Central memory CD8-positive, alpha-beta T cell (primary cell): ENCODE results near the gene SF3A1.

Source experiments
- ATAC-seq: fragments of 150-1000 bp; cut with Tn5 transposase; replicated peaks from 2 replicates; pipeline ENCODE4 v1.10.0; 2022; ENCODE audit warnings: mild to moderate bottlenecking, moderate FRiP score, moderate number of reproducible peaks; ENCODE audit not compliant: poor library complexity, severe bottlenecking; ENCODE audit errors: extremely low read depth
- DNase-seq, 2 donors: peaks; one replicate each; pipeline ENCODE4 v3.0.0; 2021; ENCODE audit warnings: low spot score in 2 of 2
- H3K27ac Mint-ChIP-seq: one replicate; pipeline ENCODE4 v1.8.0; 2022; ENCODE audit warnings: low read depth, mild to moderate bottlenecking, moderate library complexity, mixed read lengths
- H3K27me3 Mint-ChIP-seq: one replicate; pipeline ENCODE4 v1.8.0; 2022; ENCODE audit warnings: mixed read lengths
- H3K36me3 Mint-ChIP-seq: one replicate; pipeline ENCODE4 v1.8.0; 2022; ENCODE audit warnings: mild to moderate bottlenecking, moderate library complexity, mixed read lengths; ENCODE audit not compliant: insufficient read depth
- H3K4me1 Mint-ChIP-seq: one replicate; pipeline ENCODE4 v1.8.0; 2022; ENCODE audit warnings: mixed read lengths
- H3K4me3 Mint-ChIP-seq: one replicate; pipeline ENCODE4 v1.8.0; 2022; ENCODE audit warnings: mild to moderate bottlenecking, moderate library complexity, mixed read lengths
- H3K9me3 Mint-ChIP-seq: one replicate; pipeline ENCODE4 v1.8.0; 2022; ENCODE audit warnings: mixed read lengths

Gene SF3A1

GRCh38 chr22:30289141-30289979 lies 67.3 kb downstream of the SF3A1 start, which contains the start of gene CASTOR1:
TSS of gene CASTOR1 (minus strand) at chr22:30289505. CDS start at chr22:30289497, 8 bp downstream.
- peaks cover 34% of the 10 kb centered on the region for H3K36me3 Mint-ChIP-seq
- peak; percentile 78 for ATAC-seq
- peak within 1 kb of the TSS; percentile 84 for H3K27ac Mint-ChIP-seq
- H3K4me1 Mint-ChIP-seq = peaks cover 29% of the 10 kb centered on the region
- H3K4me3 Mint-ChIP-seq = peak within 1 kb of the TSS; percentile 86
- H3K27me3 Mint-ChIP-seq = no peaks in the 10 kb centered on the region
- no peaks in the 10 kb centered on the region for H3K9me3 Mint-ChIP-seq
- peak; percentile 75 to 78 for DNase-seq

- Mint-ChIP-seq H3K27me3 (no peaks in the 10 kb centered on the region), H3K27ac (peak overlapping the region; percentile 55), H3K36me3 (peaks cover 29% of the 10 kb centered on the region), H3K4me1 (peaks cover 29% of the 10 kb centered on the region), H3K4me3 (peak overlapping the region; percentile 86), H3K9me3 (no peaks in the 10 kb centered on the region)
- ATAC-seq = no peak
- DNase-seq = no peak
Measured at GRCh38 chr22:30288419-30289140, 68.1 kb downstream of the SF3A1 start.

GRCh38 chr22:30287648-30288418 lies 68.9 kb downstream of the SF3A1 start:
- DNase-seq (peak; percentile 82 to 86), ATAC-seq (peak; percentile 42)
- peaks cover 29% of the 10 kb centered on the region for H3K4me1 Mint-ChIP-seq
- H3K27ac Mint-ChIP-seq = peak overlapping the region; percentile 55
- H3K27me3 Mint-ChIP-seq = no peaks in the 10 kb centered on the region
- H3K9me3 Mint-ChIP-seq = no peaks in the 10 kb centered on the region
- peaks cover 28% of the 10 kb centered on the region for H3K36me3 Mint-ChIP-seq
- H3K4me3 Mint-ChIP-seq = peak overlapping the region; percentile 86

- peak; percentile 29 for ATAC-seq
- Mint-ChIP-seq H3K27ac (no peak overlapping the region), H3K4me3 (no peak overlapping the region), H3K36me3 (peaks cover 28% of the 10 kb centered on the region), H3K9me3 (no peaks in the 10 kb centered on the region), H3K27me3 (no peaks in the 10 kb centered on the region), H3K4me1 (peaks cover 29% of the 10 kb centered on the region)
- peak; percentile 73 to 91 for DNase-seq
Measured at GRCh38 chr22:30286813-30287647, 69.7 kb downstream of the SF3A1 start.

- H3K36me3 Mint-ChIP-seq = peaks cover 28% of the 10 kb centered on the region
- H3K4me1 Mint-ChIP-seq = peaks cover 23% of the 10 kb centered on the region
- no peak overlapping the region for H3K27ac Mint-ChIP-seq
- H3K9me3 Mint-ChIP-seq = no peaks in the 10 kb centered on the region
- H3K27me3 Mint-ChIP-seq = no peaks in the 10 kb centered on the region
- ATAC-seq = no peak
- no peak overlapping the region for H3K4me3 Mint-ChIP-seq
- no peak for DNase-seq
Measured at GRCh38 chr22:30286331-30286730, 70.4 kb downstream of the SF3A1 start.

GRCh38 chr22:30285846-30286200 lies 70.9 kb downstream of the SF3A1 start:
- H3K36me3 Mint-ChIP-seq = peaks cover 28% of the 10 kb centered on the region
- ATAC-seq (no peak), DNase-seq (no peak)
- H3K4me3 Mint-ChIP-seq = no peak overlapping the region
- H3K4me1 Mint-ChIP-seq = peaks cover 23% of the 10 kb centered on the region
- no peak overlapping the region for H3K27ac Mint-ChIP-seq
- no peaks in the 10 kb centered on the region for H3K9me3 Mint-ChIP-seq
- no peaks in the 10 kb centered on the region for H3K27me3 Mint-ChIP-seq

- Mint-ChIP-seq H3K4me1 (peaks cover 23% of the 10 kb centered on the region), H3K9me3 (no peaks in the 10 kb centered on the region), H3K27me3 (no peaks in the 10 kb centered on the region), H3K27ac (no peak overlapping the region), H3K36me3 (peaks cover 28% of the 10 kb centered on the region), H3K4me3 (no peak overlapping the region)
- DNase-seq (no peak), ATAC-seq (no peak)
Measured at GRCh38 chr22:30285176-30285845, 71.4 kb downstream of the SF3A1 start.

- DNase-seq (no peak), ATAC-seq (no peak)
- Mint-ChIP-seq H3K27me3 (peaks cover 4% of the 10 kb centered on the region), H3K4me1 (peaks cover 18% of the 10 kb centered on the region), H3K36me3 (peaks cover 22% of the 10 kb centered on the region), H3K4me3 (no peak overlapping the region), H3K9me3 (no peaks in the 10 kb centered on the region), H3K27ac (no peak overlapping the region)
Measured at GRCh38 chr22:30284666-30285065, 72.0 kb downstream of the SF3A1 start.

- no peak overlapping the region for H3K27ac Mint-ChIP-seq
Measured at GRCh38 chr22:30284172-30284571, 72.5 kb downstream of the SF3A1 start.

GRCh38 chr22:30283342-30283741 lies 73.4 kb downstream of the SF3A1 start:
- Mint-ChIP-seq H3K27ac (no peak overlapping the region), H3K27me3 (peaks cover 18% of the 10 kb centered on the region), H3K4me1 (peaks cover 9% of the 10 kb centered on the region), H3K36me3 (peaks cover 15% of the 10 kb centered on the region), H3K9me3 (no peaks in the 10 kb centered on the region), H3K4me3 (no peak overlapping the region)
- DNase-seq = no peak
- ATAC-seq = no peak

More at GRCh38 chr22:30284172-30284571, 72.5 kb downstream of the SF3A1 start:
- ATAC-seq (no peak), DNase-seq (no peak)
- H3K4me3 Mint-ChIP-seq = no peak overlapping the region
- no peaks in the 10 kb centered on the region for H3K9me3 Mint-ChIP-seq
- peaks cover 15% of the 10 kb centered on the region for H3K4me1 Mint-ChIP-seq
- H3K36me3 Mint-ChIP-seq = peaks cover 20% of the 10 kb centered on the region
- H3K27me3 Mint-ChIP-seq = peaks cover 9% of the 10 kb centered on the region

- DNase-seq (no peak), ATAC-seq (no peak)
- Mint-ChIP-seq H3K36me3 (peaks cover 17% of the 10 kb centered on the region), H3K27me3 (peaks cover 25% of the 10 kb centered on the region), H3K4me3 (no peak overlapping the region), H3K4me1 (peaks cover 2% of the 10 kb centered on the region), H3K27ac (no peak overlapping the region), H3K9me3 (no peaks in the 10 kb centered on the region)
Measured at GRCh38 chr22:30282616-30283046, 74.1 kb downstream of the SF3A1 start.
